ENCODE data around the gene RAPGEF5.

RAPGEF5 gene

GRCh38 chr7:22213081-22213480 is 143.9 kb downstream of the RAPGEF5 start:
- in situ Hi-C loops (cut with MboI; ENCODE audit: low sequenced_read_pairs, unreplicated experiment) = no loop called here
- TF ChIP-seq CTCF (IDR thresholded peaks at IDR 0.05; ENCODE audit: borderline replicate concordance, control extremely low read depth, extremely low read depth, insufficient read depth, missing control alignments) = no peak
- no peak for DNase-seq (ENCODE audit: low spot score)

DNA sequence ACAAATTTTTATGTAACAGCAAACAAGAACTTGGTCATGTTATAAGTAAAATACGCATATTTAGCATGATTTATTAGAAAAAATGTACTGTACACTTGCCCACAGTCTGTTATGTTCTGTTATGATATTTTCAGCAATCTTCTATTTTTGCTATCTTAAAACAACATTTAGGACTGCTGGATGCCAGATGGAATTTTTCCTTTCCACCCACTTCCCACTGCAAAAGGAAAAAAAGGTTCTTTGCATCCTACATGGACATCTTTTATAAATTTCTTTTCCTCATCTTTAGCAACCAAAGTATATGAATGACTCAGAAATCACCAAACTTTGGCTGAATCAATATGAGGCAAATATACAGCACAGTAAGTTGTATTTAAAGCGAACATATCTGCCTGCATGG is 146.0 kb downstream of the RAPGEF5 start:
- no peak for DNase-seq (ENCODE audit: low spot score)
- in situ Hi-C loops (cut with MboI; ENCODE audit: low sequenced_read_pairs, unreplicated experiment) = no loop called here
- no peak for TF ChIP-seq CTCF (IDR thresholded peaks at IDR 0.05; ENCODE audit: borderline replicate concordance, control extremely low read depth, extremely low read depth, insufficient read depth, missing control alignments)

DNA sequence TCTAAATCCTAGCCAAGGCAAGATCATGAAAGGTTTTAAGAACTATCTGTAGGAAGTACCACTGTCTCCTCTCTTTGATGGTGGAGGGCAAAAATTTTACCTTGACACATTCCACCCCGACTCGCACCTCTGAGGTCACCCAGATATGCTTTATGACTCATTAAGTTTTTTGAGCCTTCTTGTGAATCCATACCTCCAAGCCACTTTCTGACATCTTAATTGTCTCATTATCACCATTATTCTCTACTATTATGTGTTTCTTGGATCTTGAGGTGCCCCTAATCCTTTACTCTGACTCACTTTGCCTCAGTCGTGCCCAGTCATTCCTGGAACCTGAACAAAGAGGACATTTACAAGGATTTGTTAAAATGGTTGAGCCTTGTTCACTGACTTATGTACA is 146.6 kb downstream of the RAPGEF5 start:
- no peak for TF ChIP-seq CTCF (IDR thresholded peaks at IDR 0.05; ENCODE audit: borderline replicate concordance, control extremely low read depth, extremely low read depth, insufficient read depth, missing control alignments)
- no peak for DNase-seq (ENCODE audit: low spot score)
- in situ Hi-C loops (cut with MboI; ENCODE audit: low sequenced_read_pairs, unreplicated experiment) = no loop called here

DNA sequence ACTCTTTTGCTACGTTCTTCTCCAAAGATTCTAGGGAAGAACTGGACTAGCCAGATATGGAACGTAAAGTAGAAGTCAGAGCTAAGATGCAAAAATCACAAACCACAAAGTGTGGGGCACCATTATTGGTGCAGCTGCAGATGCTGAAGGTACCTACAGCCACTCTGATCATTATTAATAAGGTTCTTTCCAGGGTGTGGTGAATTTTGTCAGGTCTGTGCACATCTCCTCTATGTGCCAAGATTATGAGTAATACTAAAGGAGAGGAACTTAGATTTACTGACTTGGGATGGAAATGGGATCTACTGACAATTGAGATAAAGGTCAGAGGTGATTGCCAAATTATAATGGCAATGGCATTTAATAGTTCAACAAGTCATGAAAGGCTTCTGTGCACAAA is 148.2 kb downstream of the RAPGEF5 start:
- TF ChIP-seq CTCF (IDR thresholded peaks at IDR 0.05; ENCODE audit: borderline replicate concordance, control extremely low read depth, extremely low read depth, insufficient read depth, missing control alignments) = no peak
- no peak for DNase-seq (ENCODE audit: low spot score)
- in situ Hi-C loops (cut with MboI; ENCODE audit: low sequenced_read_pairs, unreplicated experiment) = no loop called here

GRCh38 chr7:22207724-22208225 is 149.2 kb downstream of the RAPGEF5 start:
- no peak for DNase-seq (ENCODE audit: low spot score)
- no peak for TF ChIP-seq CTCF (IDR thresholded peaks at IDR 0.05; ENCODE audit: borderline replicate concordance, control extremely low read depth, extremely low read depth, insufficient read depth, missing control alignments)
- in situ Hi-C loops (cut with MboI; ENCODE audit: low sequenced_read_pairs, unreplicated experiment) = no loop called here

DNA sequence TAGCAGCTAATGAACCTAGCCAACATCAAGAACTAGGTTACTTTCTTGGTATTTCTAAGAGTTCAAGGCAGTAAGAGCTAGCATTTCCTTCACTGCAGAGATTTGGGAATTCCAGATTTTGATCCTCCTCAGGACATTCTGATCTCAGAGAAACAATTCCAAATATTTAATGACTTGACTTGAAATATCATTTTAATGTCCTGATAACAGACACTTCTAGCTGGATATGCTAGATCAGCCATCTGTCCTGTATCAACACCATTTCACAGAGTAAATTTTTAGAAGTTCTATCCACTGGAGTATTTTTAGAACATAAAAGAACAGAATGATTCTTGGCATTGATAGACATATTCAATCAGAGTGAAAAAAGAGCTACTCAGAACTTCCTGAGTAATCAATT is 151.3 kb downstream of the RAPGEF5 start:
- no peak for DNase-seq (ENCODE audit: low spot score)
- in situ Hi-C loops (cut with MboI; ENCODE audit: low sequenced_read_pairs, unreplicated experiment) = no loop called here
- no peak for TF ChIP-seq CTCF (IDR thresholded peaks at IDR 0.05; ENCODE audit: borderline replicate concordance, control extremely low read depth, extremely low read depth, insufficient read depth, missing control alignments)

- no peak for DNase-seq (ENCODE audit: low spot score)
- no peak for TF ChIP-seq CTCF (IDR thresholded peaks at IDR 0.05; ENCODE audit: borderline replicate concordance, control extremely low read depth, extremely low read depth, insufficient read depth, missing control alignments)
- in situ Hi-C loops (cut with MboI; ENCODE audit: low sequenced_read_pairs, unreplicated experiment) = no loop called here
Observed at GRCh38 chr7:22204312-22204711, 152.6 kb downstream of the RAPGEF5 start.
